CD14-positive monocyte (primary cell): ENCODE data around the gene COPS3. TPM values are rescaled to one million over a fixed set of nuclear protein-coding genes. Genes with fewer than 3 reads are reported as not detected.

ENCODE experiments used
- DNase-seq, 3 donors: peaks; one replicate each; pipeline ENCODE4 v3.0.0-alpha.2; 2011 to 2022
- H2AFZ ChIP-seq: 2 replicates; pipeline ENCODE4 v1.6.0; 2012; ENCODE audit warnings: mild to moderate bottlenecking, low read depth, low read length, inconsistent platforms; ENCODE audit not compliant: insufficient read depth, poor library complexity, severe bottlenecking
- H3K27ac ChIP-seq, 2 donors: 1 replicate in 1 of 2; 2 replicates in 1 of 2; pipeline ENCODE4 v1.5.1; 2012 to 2013; ENCODE audit warnings: low read length in 2 of 2, control low read depth in 1 of 2, inconsistent platforms in 1 of 2, low read depth in 1 of 2, mild to moderate bottlenecking in 1 of 2
- H3K27me3 ChIP-seq, 2 donors: one replicate each; pipeline versions ENCODE4 v1.6.0 to v1.6.1; 2011 to 2013; ENCODE audit warnings: low read length in 2 of 2; ENCODE audit not compliant: control insufficient read depth in 2 of 2, insufficient read depth in 2 of 2
- H3K36me3 ChIP-seq, 2 donors: replicated peaks in 1 of 2; 1 replicate in 1 of 2; 2 replicates in 1 of 2; pipeline versions ENCODE4 v1.5.1 to v1.6.1; 2012 to 2013; ENCODE audit warnings: low read length in 2 of 2, control low read depth in 1 of 2, inconsistent platforms in 1 of 2, mild to moderate bottlenecking in 1 of 2; ENCODE audit not compliant: insufficient read depth in 2 of 2, control insufficient read depth in 1 of 2
- H3K4me1 ChIP-seq, 2 donors: 1 replicate in 1 of 2; 2 replicates in 1 of 2; pipeline versions ENCODE4 v1.5.1 to v1.6.1; 2012 to 2013; ENCODE audit warnings: low read length in 2 of 2, control low read depth in 1 of 2, inconsistent platforms in 1 of 2, mild to moderate bottlenecking in 1 of 2, moderate library complexity in 1 of 2; ENCODE audit not compliant: insufficient read depth in 2 of 2, control insufficient read depth in 1 of 2
- H3K4me2 ChIP-seq: replicated peaks from 2 replicates; pipeline ENCODE3; 2012; ENCODE audit warnings: low read length, moderate library complexity, mild to moderate bottlenecking; ENCODE audit not compliant: poor library complexity, severe bottlenecking; ENCODE audit errors: extremely low read depth
- H3K4me3 ChIP-seq, 3 experiments: fragments of 200-600 bp in 1 of 3; sonication (generic) in 1 of 3; replicated peaks in 1 of 3; 1 replicate in 2 of 3; 2 replicates in 1 of 3; pipeline ENCODE4 v1.5.1; 2011 to 2013; ENCODE audit warnings: low read length in 3 of 3, mild to moderate bottlenecking in 3 of 3, control low read depth in 2 of 3, low read depth in 2 of 3, inconsistent platforms in 1 of 3, moderate library complexity in 1 of 3
- H3K79me2 ChIP-seq: 2 replicates; pipeline ENCODE4 v1.6.0; 2012; ENCODE audit warnings: mild to moderate bottlenecking, control low read depth, inconsistent platforms, low read length, moderate library complexity; ENCODE audit not compliant: insufficient read depth
- H3K9ac ChIP-seq: 2 replicates; pipeline ENCODE4 v1.6.0; 2017; ENCODE audit warnings: low read length, mild to moderate bottlenecking; ENCODE audit not compliant: insufficient read depth, poor library complexity, severe bottlenecking
- H3K9me3 ChIP-seq, 2 donors: replicated peaks in 1 of 2; 1 replicate in 1 of 2; 2 replicates in 1 of 2; pipeline versions ENCODE4 v1.5.1 to v1.6.1; 2012 to 2013; ENCODE audit warnings: low read length in 2 of 2, control low read depth in 1 of 2; ENCODE audit not compliant: control insufficient read depth in 1 of 2, insufficient read depth in 1 of 2
- H4K20me1 ChIP-seq: 2 replicates; pipeline ENCODE4 v1.6.0; 2012; ENCODE audit warnings: mild to moderate bottlenecking, low read length, control low read depth, moderate library complexity; ENCODE audit not compliant: insufficient read depth
- H3K27ac Mint-ChIP-seq, 7 donors: one replicate each; pipeline ENCODE4 v1.8.0; 2020; ENCODE audit warnings: mild to moderate bottlenecking in 7 of 7, mixed read lengths in 7 of 7, moderate library complexity in 6 of 7, inconsistent platforms in 2 of 7
- H3K27me3 Mint-ChIP-seq, 3 donors: one replicate each; pipeline ENCODE4 v1.8.0; 2021 to 2022; ENCODE audit warnings: low read depth in 3 of 3, mild to moderate bottlenecking in 3 of 3, mixed read lengths in 3 of 3, moderate library complexity in 3 of 3, inconsistent platforms in 1 of 3
- H3K36me3 Mint-ChIP-seq, 2 donors: one replicate each; pipeline ENCODE4 v1.8.0; 2020; ENCODE audit warnings: mixed read lengths in 2 of 2, inconsistent platforms in 1 of 2, mild to moderate bottlenecking in 1 of 2
- H3K4me1 Mint-ChIP-seq: one replicate; pipeline ENCODE4 v1.8.0; 2020; ENCODE audit warnings: mild to moderate bottlenecking, mixed read lengths
- H3K4me3 Mint-ChIP-seq, 2 donors: one replicate each; pipeline ENCODE4 v1.8.0; 2020; ENCODE audit warnings: mild to moderate bottlenecking in 2 of 2, mixed read lengths in 2 of 2, moderate library complexity in 1 of 2
- H3K9me3 Mint-ChIP-seq, 7 donors: one replicate each; pipeline ENCODE4 v1.8.0; 2020 to 2022; ENCODE audit warnings: mixed read lengths in 7 of 7, mild to moderate bottlenecking in 6 of 7, moderate library complexity in 6 of 7, inconsistent platforms in 2 of 7
- WGBS: methylation state at CpG from one replicate; pipeline ENCODE4 v1.1.5; 2013; ENCODE audit warnings: missing lambda C conversion rate; ENCODE audit not compliant: insufficient coverage; 5-methylcytosine and 5-hydroxymethylcytosine counted together
- intact Hi-C, 2 donors: fragments of 100-400 bp; cut with micrococcal nuclease; formaldehyde crosslinking; loops; one replicate each; pipeline versions ENCODE4 v1.15.0 to v1.15.1; 2023
- polyA plus RNA-seq, 3 donors: library from polyadenylated mRNA; depleted of rRNA in 1 of 3; unstranded in 2 of 3; stranded (reverse) in 1 of 3; fragments of 300-500 nt in 2 of 3; fragments of >200 nt in 1 of 3; fragmentation: Illumina TruSeq in 2 of 3; gene quantifications; 1 replicate in 2 of 3; 2 replicates in 1 of 3; pipeline ENCODE4 v1.2.3, GENCODE V29; 2012 to 2021
- TF ChIP-seq, protein P1 (sequence below): fragments of 200-600 bp; IDR thresholded peaks from one replicate; pipeline ENCODE4 v1.8.0; 2022; ENCODE audit warnings: antibody characterized with exemption, mild to moderate bottlenecking

Gene COPS3
- polyA plus RNA-seq, 3 donors: 47.6 to 122 (median 117) TPM

DNA sequence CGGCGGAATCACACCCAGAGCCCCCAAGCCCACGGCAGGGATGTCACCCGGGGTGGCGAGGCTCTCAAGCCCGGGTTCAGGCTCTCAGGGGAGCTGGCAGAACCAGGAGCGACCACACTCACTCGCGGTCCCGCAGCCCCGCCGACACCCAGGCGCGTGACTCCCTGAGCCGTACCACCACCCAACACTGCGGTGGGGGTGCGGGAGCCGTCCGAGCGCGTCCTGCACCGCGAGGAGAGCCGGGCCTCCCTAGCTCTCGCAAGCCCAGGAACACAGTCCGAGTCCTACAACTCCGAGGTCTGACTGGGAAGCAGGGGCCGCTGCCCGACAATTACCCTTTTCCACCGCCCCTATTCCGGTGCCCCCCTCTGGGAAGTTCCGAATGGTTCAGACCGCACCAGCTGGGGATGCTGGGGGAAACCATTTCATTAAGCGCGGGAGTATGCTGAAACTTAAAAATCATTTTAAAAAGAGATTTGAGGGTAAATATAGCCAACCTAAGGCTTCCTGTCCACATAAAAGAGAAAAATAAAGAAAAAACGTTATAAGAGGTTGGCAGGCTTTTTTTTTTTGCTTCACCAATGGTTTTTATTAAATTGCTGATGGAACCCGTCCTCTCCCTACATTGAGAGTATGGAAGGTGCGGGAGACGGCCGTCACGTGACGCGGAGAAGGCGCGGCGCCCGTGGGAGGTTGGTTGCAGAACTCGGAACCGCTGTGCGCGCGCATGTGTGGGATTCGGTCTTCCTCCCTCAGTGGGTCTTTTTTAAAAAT is 43.8 kb downstream of the COPS3 start, which contains the start of gene FLCN:
FLCN (minus strand) TSS at position 143 of the 774 bp plus-strand sequence. CDS start 9,031 bp downstream, outside the sequence.
- peaks cover 0 to 5% (median 4%) of the 10 kb centered on the region in 3 donors for H3K27me3 Mint-ChIP-seq
- Histone ChIP-seq H4K20me1 (peaks cover 38% of the 10 kb centered on the region), H3K4me1 (peaks cover 20 to 26% of the 10 kb centered on the region in 2 donors), H2AFZ (peak within 1 kb of the TSS; percentile 98), H3K4me2 (peak within 1 kb of the TSS; percentile 89), H3K27me3 (no peaks in the 10 kb centered on the region), H3K9ac (peak within 1 kb of the TSS; percentile 99), H3K4me3 (peak within 1 kb of the TSS; percentile 94 to 98 (median 95)), H3K36me3 (peaks cover 7 to 9% of the 10 kb centered on the region in 2 donors), H3K27ac (peak within 1 kb of the TSS; percentile 76 to 100), H3K9me3 (no peaks in the 10 kb centered on the region), H3K79me2 (peaks cover 47% of the 10 kb centered on the region)
- TF ChIP-seq, protein P1, sequence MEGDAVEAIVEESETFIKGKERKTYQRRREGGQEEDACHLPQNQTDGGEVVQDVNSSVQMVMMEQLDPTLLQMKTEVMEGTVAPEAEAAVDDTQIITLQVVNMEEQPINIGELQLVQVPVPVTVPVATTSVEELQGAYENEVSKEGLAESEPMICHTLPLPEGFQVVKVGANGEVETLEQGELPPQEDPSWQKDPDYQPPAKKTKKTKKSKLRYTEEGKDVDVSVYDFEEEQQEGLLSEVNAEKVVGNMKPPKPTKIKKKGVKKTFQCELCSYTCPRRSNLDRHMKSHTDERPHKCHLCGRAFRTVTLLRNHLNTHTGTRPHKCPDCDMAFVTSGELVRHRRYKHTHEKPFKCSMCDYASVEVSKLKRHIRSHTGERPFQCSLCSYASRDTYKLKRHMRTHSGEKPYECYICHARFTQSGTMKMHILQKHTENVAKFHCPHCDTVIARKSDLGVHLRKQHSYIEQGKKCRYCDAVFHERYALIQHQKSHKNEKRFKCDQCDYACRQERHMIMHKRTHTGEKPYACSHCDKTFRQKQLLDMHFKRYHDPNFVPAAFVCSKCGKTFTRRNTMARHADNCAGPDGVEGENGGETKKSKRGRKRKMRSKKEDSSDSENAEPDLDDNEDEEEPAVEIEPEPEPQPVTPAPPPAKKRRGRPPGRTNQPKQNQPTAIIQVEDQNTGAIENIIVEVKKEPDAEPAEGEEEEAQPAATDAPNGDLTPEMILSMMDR: no peak
- peaks cover 0 to 2% (median 0%) of the 10 kb centered on the region in 7 donors for H3K9me3 Mint-ChIP-seq
- WGBS: 0% methylated on average over 27 of the region's 53 CpGs
- H3K4me3 Mint-ChIP-seq: peak within 1 kb of the TSS; percentile 95 to 97
- peak within 1 kb of the TSS; percentile 94 to 99 (median 99) for H3K27ac Mint-ChIP-seq
- intact Hi-C loops: loop anchor here (2.0 to 10.0 kb wide), 3 partner anchors 44 to 192 kb away; partner anchors contain the start of genes COPS3 (in 2 of the 2) and MPRIP (in 1 of the 2)
- H3K4me1 Mint-ChIP-seq: peaks cover 26% of the 10 kb centered on the region
- peaks cover 5 to 10% of the 10 kb centered on the region in 2 donors for H3K36me3 Mint-ChIP-seq
- DNase-seq: peak; percentile 89 to 93 (median 91)

DNA sequence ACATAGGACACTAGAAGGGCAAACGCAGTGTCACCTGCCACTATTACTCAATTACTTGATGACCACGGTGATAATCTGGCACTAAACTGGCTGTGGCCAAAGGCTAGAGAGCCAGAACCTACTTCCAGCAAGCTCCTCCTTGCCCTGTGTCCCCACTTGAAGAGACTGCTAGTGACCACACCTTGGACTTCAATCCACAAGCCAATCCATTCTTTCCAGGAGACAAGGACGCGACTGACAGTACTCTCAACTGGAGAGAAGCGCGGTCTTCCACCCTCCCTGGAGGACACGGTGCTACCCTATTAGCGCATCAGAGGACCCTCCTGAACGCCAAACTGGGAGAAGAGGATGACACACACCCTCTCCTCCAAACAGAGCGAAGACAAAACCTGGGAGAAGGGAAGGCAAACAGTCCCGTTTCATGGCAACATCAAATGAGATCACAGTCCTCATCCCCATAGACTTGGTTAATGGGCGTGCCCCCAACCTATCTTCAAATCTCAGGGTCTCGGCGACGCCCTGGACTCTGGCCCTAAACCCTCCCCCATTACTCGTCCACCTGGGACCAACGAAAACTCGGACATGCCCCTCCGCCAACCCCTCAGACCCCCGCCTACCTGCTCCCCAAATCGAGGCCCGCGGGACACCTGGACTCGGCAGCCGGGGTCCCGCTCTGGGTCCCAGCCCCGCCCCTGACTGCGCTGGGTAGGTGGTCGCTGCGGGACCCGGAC is 44.6 kb downstream of the COPS3 start:
- TF ChIP-seq, protein P1: no peak
- Histone ChIP-seq H3K4me2 (peak overlapping the region; percentile 89), H3K79me2 (peaks cover 47% of the 10 kb centered on the region), H3K4me1 (peaks cover 20 to 26% of the 10 kb centered on the region in 2 donors), H3K27me3 (no peaks in the 10 kb centered on the region), H3K27ac (peak overlapping the region; percentile 76 to 100), H3K36me3 (peaks cover 15 to 17% of the 10 kb centered on the region in 2 donors), H2AFZ (peak overlapping the region; percentile 98), H3K4me3 (peak overlapping the region; percentile 94 to 98 (median 95)), H3K9ac (peak overlapping the region; percentile 99), H3K9me3 (no peaks in the 10 kb centered on the region), H4K20me1 (peaks cover 45% of the 10 kb centered on the region)
- intact Hi-C loops: loop anchor here (2.0 to 10.0 kb wide), 3 partner anchors 44 to 192 kb away; partner anchors contain the start of genes COPS3 (in 2 of the 2) and MPRIP (in 1 of the 2)
- under 1% methylated on average over 26 of the region's 31 CpGs for WGBS
- H3K9me3 Mint-ChIP-seq: peaks cover 0 to 2% (median 0%) of the 10 kb centered on the region in 7 donors
- H3K27me3 Mint-ChIP-seq: peaks cover 0 to 5% (median 4%) of the 10 kb centered on the region in 3 donors
- H3K4me1 Mint-ChIP-seq: peaks cover 26% of the 10 kb centered on the region
- H3K4me3 Mint-ChIP-seq: peak overlapping the region; percentile 95 to 97
- peak overlapping the region; percentile 94 to 99 (median 99) for H3K27ac Mint-ChIP-seq
- DNase-seq: peak; percentile 12 to 29 (median 15)
- peaks cover 13 to 18% of the 10 kb centered on the region in 2 donors for H3K36me3 Mint-ChIP-seq
